GM20000 (cell line): ENCODE data around the gene OTOS.

Experiments used
- DNase-seq: peaks from one replicate; pipeline ENCODE4 v3.0.0; 2012; ENCODE audit warnings: low spot score
- TF ChIP-seq, protein P1 (sequence below): IDR thresholded peaks from 2 replicates; pipeline ENCODE4 v1.5.1; 2012; ENCODE audit warnings: mild to moderate bottlenecking, control low read depth; ENCODE audit errors: extremely low read depth, missing control alignments

The OTOS gene

GRCh38 chr2:240167588-240167880 lies 27.1 kb upstream of the OTOS start:
- DNase-seq, result no peak
- TF ChIP-seq, protein P1, sequence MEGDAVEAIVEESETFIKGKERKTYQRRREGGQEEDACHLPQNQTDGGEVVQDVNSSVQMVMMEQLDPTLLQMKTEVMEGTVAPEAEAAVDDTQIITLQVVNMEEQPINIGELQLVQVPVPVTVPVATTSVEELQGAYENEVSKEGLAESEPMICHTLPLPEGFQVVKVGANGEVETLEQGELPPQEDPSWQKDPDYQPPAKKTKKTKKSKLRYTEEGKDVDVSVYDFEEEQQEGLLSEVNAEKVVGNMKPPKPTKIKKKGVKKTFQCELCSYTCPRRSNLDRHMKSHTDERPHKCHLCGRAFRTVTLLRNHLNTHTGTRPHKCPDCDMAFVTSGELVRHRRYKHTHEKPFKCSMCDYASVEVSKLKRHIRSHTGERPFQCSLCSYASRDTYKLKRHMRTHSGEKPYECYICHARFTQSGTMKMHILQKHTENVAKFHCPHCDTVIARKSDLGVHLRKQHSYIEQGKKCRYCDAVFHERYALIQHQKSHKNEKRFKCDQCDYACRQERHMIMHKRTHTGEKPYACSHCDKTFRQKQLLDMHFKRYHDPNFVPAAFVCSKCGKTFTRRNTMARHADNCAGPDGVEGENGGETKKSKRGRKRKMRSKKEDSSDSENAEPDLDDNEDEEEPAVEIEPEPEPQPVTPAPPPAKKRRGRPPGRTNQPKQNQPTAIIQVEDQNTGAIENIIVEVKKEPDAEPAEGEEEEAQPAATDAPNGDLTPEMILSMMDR, result no peak

DNA sequence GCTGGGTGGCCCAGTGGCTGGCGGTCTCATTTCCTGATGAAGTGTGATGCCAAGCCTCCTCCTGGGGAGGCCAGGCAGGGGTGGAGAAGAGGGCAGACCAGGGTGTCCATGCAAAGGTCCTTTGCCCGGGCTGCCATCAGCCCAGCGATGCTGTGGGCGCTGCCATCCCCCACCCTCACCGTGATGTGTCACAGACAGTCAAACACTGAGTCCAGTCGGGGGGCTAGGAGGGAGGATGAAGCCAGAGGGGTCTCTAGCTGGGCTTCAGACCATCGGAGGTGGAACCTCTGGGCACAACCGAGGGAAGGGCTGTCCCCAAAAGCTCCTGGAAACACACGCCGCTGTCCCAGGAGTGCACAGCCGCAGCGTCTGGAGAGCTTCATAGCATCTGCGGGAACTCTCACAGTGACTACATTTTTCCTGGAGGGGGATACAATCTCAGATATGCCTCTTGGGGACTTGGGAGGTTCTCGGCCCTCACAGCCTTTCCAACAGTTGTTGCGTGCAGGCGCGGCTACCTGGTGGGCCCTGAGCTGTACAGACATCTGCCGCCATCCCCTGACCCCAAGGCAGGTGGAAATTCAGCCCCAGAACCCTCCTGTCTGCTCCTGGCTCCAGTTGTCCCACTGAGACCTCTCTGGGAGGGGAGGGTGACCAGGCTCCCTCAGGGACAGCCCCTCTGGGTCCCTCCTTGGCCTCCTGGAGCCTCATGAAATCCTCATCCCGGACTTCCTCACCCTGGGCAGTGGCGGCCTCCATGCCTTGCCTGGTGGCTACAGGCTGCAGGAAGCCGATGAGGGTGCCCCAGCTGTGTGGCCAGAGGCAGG lies 26.5 kb upstream of the OTOS start:
- TF ChIP-seq, protein P1, result no peak

GRCh38 chr2:240166191-240166590 lies 25.7 kb upstream of the OTOS start:
- DNase-seq, result no peak
- TF ChIP-seq, protein P1, result no peak

More for the DNA sequence above, 26.5 kb upstream of the OTOS start:
- no peak for DNase-seq

- no peak for DNase-seq
- TF ChIP-seq, protein P1, result no peak
These were observed 25.2 kb upstream of the OTOS start for GRCh38 chr2:240165661-240166060.

GRCh38 chr2:240165034-240165433 lies 24.6 kb upstream of the OTOS start:
- no peak for DNase-seq
- TF ChIP-seq, protein P1, result no peak

- no peak for DNase-seq
- TF ChIP-seq, protein P1, result no peak
These were observed 24.1 kb upstream of the OTOS start for GRCh38 chr2:240164586-240164985.

- no peak for DNase-seq
- TF ChIP-seq, protein P1, result no peak
These were observed 23.6 kb upstream of the OTOS start for GRCh38 chr2:240163844-240164574.
